HG03175 (cell line): Measurements from ENCODE around the gene MACF1.

Experiments
- ATAC-seq: cut with Tn5 transposase; IDR thresholded peaks from one replicate; pipeline ENCODE4 v1.9.1; 2021; ENCODE audit warnings: mild to moderate bottlenecking, moderate library complexity; ENCODE audit not compliant: unreplicated experiment

Gene MACF1

DNA sequence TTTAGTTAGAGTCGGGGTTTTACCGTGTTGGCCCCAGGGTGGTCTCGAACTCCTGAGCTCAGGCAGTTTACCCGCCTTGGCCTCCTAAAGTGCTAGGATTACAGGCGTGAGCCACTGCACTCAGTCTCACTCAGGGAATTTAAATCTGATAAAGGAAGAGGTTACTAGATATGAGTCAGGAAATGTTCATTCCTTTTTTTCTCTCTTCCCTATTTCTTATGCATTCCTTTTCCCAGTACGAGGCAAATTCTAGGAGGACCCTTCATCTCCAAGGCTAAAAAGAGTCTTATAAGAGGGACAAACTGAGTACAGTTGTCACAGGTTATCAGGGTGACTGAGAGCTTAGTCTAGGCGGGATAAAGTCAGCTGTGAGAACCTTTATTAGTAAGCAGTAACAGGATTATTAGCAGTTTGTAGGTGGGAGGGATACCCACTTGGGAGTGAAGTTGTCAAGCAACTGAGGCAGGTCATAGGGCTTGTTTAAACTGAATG lies 9.1 kb downstream of the MACF1 start:
- no peak for ATAC-seq

GRCh38 chr1:39214021-39214713 lies 9.7 kb downstream of the MACF1 start:
- no peak for ATAC-seq

- ATAC-seq: no peak
Observed at GRCh38 chr1:39214714-39214997, 10.2 kb downstream of the MACF1 start.

DNA sequence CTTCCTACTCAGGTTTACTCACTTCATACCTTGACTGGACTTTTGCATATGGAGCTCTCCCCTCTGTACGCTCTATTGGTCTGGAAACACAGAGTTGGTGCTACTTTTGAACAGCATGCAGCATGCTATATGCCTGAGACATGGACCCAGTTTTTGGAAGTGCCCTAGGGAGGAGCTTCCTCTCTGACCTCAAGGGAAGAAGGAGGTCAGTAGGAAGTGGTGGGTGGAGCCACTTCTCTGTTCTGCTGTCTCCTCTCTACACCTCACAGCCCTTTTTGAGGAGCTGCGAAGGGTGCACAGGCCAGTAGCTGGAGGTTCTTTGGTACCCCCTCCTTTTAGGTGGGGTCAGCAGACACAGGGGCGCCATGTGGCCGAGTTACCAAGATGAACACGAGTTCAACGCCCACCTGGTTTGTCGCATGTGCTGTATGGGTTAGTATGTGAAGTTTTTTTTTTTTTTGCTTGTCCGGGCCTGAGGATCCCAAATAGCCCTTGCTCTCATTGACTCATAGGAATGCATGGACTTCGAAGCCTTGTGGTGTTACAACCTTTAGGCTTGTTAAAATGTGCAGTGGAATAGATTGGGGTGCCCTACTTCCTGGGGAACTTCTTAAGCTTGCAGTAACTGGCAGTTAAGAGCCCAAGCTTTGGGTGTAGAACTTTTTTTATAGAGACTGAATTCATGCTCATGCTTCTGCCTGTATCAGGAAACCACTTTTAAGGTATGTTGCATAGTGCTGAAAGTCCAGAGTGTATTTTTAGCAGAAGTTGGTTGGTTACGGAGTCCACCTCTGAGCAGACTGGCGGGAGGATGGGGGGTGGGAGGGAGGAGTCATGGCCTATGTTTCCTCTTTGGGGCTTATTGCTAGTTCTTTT lies 10.7 kb downstream of the MACF1 start:
- ATAC-seq: peak; percentile 56

- ATAC-seq: no peak
Observed at GRCh38 chr1:39216771-39217170, 12.3 kb downstream of the MACF1 start.

DNA sequence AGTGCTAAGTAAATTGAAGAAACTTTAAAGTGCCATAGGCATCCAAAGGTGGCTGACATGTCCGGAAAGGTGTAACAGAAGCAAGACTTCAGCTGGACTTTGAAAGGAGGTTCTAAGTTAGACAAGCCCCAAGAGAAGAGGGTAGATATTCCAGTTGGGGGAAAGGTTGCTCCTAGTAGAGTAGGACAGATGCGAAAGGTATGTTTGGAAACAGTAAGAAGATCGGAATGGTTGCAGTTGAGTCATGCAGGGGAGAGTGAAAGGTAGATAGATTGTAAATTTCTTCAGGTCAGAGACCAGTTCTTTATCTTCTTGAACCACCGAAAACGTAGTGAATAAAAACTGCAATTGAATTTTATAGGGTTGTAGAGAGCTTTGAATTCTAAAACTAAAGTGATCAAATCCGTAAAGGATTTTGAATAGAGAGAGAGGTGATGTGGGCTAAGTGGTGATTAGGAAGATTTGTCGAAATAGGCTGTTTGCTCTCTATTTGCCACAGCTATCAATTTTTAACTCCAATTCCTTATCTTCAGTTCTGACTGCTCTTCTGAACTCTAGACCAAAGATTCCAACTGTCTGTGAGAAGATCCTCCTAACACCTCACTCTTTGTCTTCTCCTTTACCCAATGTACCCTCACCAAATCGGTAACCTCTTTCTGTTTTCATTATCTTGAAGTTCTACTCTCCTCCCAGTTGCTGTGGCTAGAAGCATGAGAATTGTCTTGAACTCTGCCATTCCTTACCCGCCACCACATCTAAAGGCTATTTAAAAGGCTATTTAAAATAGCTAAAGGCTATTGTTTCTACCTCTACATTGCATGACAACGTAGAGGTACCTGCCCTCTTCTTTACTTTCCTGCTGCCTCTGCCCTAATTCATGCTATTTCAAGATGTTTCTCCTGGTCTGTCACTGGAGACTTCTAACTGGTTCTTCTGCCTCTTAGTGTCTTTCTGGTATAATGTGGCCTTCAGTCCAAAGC lies 16.7 kb downstream of the MACF1 start:
- ATAC-seq: no peak

DNA sequence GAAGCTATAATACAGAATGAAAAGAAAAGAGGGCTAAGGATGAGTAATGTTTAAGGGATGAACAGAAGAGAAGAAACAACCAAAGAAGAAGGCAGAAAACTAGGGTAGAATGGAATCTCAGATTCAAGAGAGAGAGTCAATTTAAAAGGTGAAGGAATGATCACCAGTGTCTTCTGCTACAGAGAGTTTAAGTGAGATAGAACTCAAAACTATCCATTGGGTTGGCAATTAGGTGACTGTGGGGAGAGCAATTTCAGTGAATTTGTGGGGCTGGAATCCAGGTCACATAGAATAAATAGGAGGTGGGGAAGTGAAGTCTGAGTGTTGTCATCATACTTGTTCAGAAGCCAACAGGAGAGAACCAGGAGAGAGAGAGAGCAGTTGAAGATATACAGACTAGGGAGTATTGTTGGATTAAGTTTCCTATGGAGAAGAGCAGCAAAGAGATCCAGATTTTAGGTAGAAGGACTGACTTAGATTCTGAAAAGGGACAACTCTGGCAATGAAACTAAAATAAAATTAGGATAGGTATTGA lies 19.9 kb downstream of the MACF1 start:
- no peak for ATAC-seq

GRCh38 chr1:39226836-39227235 lies 22.3 kb downstream of the MACF1 start:
- ATAC-seq: no peak

GRCh38 chr1:39228252-39228651 lies 23.8 kb downstream of the MACF1 start:
- no peak for ATAC-seq

DNA sequence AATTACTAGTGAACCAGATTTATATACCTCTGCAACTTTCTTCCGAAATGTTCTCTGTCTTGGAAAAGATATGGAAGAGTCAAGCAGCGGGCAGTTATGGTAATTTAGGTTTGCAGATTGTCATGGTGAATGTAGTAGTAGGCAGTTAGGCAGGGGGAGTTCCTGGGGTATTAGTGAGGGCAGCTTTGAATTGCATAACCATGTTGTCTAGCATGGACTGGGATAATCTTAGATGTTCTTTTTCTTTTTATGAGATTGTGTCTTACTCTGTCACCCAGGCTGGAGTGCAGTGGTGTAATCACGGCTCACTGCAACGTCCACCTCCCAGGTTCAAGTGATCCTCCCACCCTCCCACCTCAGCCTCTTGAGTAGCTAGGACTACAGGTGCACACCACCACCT lies 25.0 kb downstream of the MACF1 start:
- ATAC-seq: no peak

DNA sequence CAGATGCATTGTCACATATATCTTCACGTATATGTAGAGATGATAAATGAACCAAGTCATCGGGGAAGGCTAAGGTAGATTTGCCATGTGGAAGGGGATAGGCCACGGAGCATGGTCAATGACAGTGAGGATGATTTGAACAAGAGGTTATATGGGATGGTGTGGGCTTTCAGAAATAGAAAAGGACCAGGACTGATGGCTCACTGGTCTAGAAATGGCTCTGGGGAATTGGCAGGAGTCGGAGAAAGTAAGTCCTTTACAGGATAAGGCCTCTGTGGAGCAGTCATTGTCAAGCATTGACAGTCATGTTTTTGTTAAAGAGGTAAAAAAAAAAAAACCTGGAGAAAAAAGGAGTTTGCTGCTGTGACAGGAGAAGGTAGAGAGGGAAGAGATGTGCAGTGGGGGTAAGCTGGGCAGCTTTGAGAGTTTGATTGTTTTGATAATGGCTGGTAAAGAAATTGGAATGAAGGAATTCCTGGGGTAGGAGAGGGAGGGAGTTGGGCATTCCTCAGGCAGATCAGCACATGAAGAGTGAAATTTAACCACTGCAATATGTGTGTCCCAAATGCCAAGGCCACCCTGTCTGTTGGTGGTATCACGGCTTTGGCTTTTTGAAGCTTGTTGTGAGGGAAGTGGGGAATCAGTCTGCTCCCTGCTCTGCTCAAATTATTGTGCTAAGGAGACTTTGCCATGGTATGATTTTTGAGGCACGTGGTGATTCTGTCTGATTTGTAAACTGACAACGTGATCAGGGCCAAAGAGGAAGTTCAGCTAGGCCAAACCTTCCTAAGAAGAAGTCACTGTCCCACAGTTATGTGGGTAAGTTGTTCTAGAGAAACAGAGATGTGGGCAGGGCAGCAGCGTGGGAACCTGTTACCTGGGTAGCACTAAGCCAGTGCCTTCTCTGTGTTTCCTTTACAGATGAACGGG lies 26.0 kb downstream of the MACF1 start:
- ATAC-seq: peak; percentile 78

DNA sequence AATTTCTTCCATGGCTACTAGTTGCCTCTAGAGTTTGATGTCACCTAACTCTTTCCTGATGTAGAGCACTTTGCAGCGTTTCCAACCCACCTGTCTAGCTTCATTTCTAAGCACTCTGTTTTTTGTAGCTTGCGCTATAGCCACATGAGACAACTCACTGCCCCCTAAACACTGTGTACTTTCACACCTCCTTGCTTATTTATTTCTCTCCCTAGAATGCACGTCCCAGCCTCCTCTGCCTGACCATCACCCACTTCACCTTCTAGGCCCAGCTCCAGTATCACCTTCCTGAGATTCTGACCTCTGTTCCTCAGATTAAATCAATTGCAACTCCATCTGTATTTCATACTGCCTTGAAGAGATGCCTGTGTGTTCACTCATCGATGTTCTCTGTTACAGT lies 32.5 kb downstream of the MACF1 start:
- no peak for ATAC-seq

DNA sequence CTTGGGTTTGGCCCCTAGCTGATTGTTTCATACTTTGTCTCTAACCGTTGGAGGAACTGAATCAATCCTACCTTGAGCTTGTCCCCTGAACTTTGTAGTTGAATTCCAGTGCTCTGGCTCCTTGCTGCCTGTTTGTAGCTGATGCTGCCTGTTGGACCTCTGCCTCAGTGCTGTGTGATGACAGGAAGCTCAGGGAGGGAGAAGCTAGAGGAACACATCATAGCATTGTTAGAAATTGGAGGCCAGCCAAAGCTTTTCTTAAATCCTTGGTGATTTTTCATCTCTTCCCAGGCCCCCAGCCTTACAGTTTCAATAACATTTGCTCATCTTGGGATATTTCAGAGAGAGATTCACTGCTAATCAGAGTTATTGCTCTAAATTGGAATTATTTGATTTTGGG lies 34.0 kb downstream of the MACF1 start:
- ATAC-seq: no peak

DNA sequence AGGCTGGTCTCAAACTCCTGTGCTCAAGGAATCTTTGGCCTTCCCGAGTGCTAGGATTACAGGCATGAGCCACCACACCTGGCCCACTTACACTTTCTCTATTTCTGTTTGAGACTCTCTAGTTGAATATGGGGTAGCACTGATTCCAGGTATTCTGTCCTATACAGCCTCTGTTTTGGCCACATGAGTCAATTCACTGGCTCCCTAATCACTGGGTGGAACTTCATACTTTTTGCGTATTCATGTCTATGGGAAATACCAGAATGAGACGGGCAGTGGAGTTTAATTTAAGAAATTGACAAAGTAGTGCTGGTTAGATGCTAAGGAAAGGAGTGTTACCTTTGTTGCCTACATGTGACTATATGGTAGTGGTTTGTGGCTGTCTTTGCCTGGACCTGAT lies 35.5 kb downstream of the MACF1 start:
- ATAC-seq: no peak

GRCh38 chr1:39243302-39243701 lies 38.8 kb downstream of the MACF1 start:
- no peak for ATAC-seq

DNA sequence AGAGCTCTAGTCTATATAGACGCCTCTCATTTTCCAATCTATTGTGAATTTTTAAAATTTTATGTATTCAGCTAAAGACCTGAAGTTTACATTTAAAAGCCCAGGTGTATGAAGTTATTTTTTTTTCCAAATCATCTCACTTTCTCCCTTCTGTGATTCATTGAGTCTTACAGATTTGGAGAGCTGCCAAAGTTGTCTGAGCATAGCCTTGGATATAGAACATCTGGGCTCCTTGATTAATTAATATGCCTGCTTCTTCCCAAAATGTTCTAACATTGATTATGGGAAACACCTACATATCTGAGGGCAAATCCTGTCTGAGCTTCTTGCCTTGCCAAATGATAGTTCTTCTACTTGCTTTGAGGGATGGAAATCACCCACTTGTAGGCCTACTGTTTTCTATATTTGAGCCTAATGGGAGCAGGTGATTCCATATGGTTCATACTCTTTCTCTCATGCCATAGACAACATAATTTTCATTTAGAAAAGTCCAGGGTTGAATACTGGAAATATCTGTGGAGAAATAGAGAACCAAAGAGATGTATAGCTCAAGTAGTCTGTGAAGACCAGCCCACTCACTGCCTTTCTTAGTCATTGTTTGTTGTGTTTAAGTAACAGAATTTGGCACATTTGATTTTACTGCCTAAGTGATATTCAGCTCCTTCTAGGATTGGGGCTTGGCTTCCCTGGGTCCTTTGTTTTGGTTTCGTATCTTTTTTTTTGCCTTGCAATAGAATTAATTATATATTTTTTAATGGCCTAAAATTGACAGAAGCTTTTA lies 46.2 kb downstream of the MACF1 start:
- ATAC-seq: no peak

DNA sequence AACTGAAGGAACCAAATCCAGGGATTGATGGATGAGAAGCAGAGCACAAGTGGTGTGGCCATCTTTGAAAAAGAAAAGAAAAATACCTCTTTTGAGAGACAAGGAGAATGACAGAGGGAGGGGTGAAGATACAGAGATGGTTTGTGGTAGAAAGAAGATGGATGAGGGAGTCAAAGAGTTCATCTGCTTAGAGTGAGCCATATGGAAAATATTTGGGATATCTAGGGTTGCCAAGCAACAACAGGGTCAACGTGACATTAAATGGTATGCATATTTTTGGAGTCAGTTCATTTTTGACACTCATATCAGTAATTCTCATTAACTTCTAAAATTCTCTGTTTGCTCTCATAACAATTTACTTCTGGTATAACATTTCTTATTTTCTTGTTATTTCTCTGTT lies 50.7 kb downstream of the MACF1 start:
- ATAC-seq: no peak

GRCh38 chr1:39258146-39258924 lies 53.8 kb downstream of the MACF1 start:
- no peak for ATAC-seq

- no peak for ATAC-seq
Observed at GRCh38 chr1:39258925-39259244, 54.4 kb downstream of the MACF1 start.
